Right lobe of liver (tissue), 4 donors: ENCODE results near the gene LRRC51.

ENCODE experiments used
- CTCF ChIP-seq, 4 donors: fragments of 200-600 bp in 3 of 4; fragments of 450-650 bp in 1 of 4; IDR thresholded peaks; one replicate each; pipeline versions ENCODE4 v1.5.1 to v1.8.0; 2016 to 2022; ENCODE audit warnings: antibody characterized with exemption in 4 of 4, mild to moderate bottlenecking in 2 of 4
- POLR2A ChIP-seq: fragments of 450-650 bp; IDR thresholded peaks from one replicate; pipeline ENCODE4 v1.6.1; 2017; ENCODE audit warnings: antibody characterized with exemption, mild to moderate bottlenecking
- donor health status: DM: no; HTN: no; CAD: no.
- donor health status: DM: no; HTN: no; CAD: no.
- donor health status: DM: no; HTN: yes; CAD: no.

- TF ChIP-seq POLR2A (no peak), CTCF (IDR thresholded peaks at IDR 0.05) (no peak)
Observed at GRCh38 chr11:72122607-72123006, 42.0 kb downstream of the LRRC51 start.
